HAP-1 (cell line): ENCODE data around the gene UNC119.

Experiments
- DNase-seq, 2 experiments: peaks; one replicate each; pipeline ENCODE4 v3.0.0-alpha.2; 2016 to 2020; ENCODE audit warnings: low spot score in 2 of 2
- H3K27me3 ChIP-seq: fragments of 250-450 bp; sonication (Bioruptor Pico); 2 replicates; pipeline ENCODE4 v1.5.1; 2020; ENCODE audit warnings: low read depth, mild to moderate bottlenecking, moderate library complexity
- H3K36me3 ChIP-seq: fragments of 250-450 bp; sonication (Bioruptor Pico); replicated peaks from 2 replicates; pipeline ENCODE4 v1.5.1; 2020; ENCODE audit warnings: mild to moderate bottlenecking
- H3K4me1 ChIP-seq: fragments of 250-450 bp; sonication (Bioruptor Pico); 2 replicates; pipeline ENCODE4 v1.5.1; 2020; ENCODE audit warnings: mild to moderate bottlenecking
- H3K4me3 ChIP-seq: fragments of 250-450 bp; sonication (Bioruptor Pico); 2 replicates; pipeline ENCODE4 v1.5.1; 2020; ENCODE audit warnings: mild to moderate bottlenecking, moderate library complexity
- H3K9me3 ChIP-seq: fragments of 250-450 bp; sonication (Bioruptor Pico); 2 replicates; pipeline ENCODE4 v1.5.1; 2020; ENCODE audit warnings: mild to moderate bottlenecking, moderate library complexity
- in situ Hi-C: fragments of 300-500 bp; cut with MboI; formaldehyde crosslinking; loops from 3 replicates; pipeline ENCODE4 v1.14.3; 2020; ENCODE audit warnings: low sequenced_read_pairs, inconsistent platforms, mixed read lengths

UNC119 gene

GRCh38 chr17:28518132-28518531, 34.3 kb downstream of the UNC119 start:
- no peaks in the 10 kb centered on the region for H3K4me1 ChIP-seq
- no peaks in the 10 kb centered on the region for H3K9me3 ChIP-seq
- H3K4me3 ChIP-seq: no peak overlapping the region
- H3K27me3 ChIP-seq: peaks cover 21% of the 10 kb centered on the region
- no peak for DNase-seq
- no peaks in the 10 kb centered on the region for H3K36me3 ChIP-seq
- in situ Hi-C loops: loop anchor here (10.0 kb wide), 1 partner anchor 57 kb away; the partner anchor contains the start of genes ALDOC and PIGS

- in situ Hi-C loops: loop anchor here (10.0 kb wide), 1 partner anchor 59 kb away; the partner anchor contains the start of genes ALDOC and PIGS
- peaks cover 24% of the 10 kb centered on the region for H3K27me3 ChIP-seq
- no peaks in the 10 kb centered on the region for H3K36me3 ChIP-seq
- H3K4me3 ChIP-seq: no peak overlapping the region
- H3K4me1 ChIP-seq: no peaks in the 10 kb centered on the region
- DNase-seq: no peak
- H3K9me3 ChIP-seq: no peaks in the 10 kb centered on the region
Observed at GRCh38 chr17:28515518-28515917, 36.9 kb downstream of the UNC119 start.

GRCh38 chr17:28514561-28515002, 37.8 kb downstream of the UNC119 start:
- no peak for DNase-seq
- H3K36me3 ChIP-seq: no peaks in the 10 kb centered on the region
- no peak overlapping the region for H3K4me3 ChIP-seq
- H3K4me1 ChIP-seq: no peaks in the 10 kb centered on the region
- H3K9me3 ChIP-seq: no peaks in the 10 kb centered on the region
- peaks cover 28% of the 10 kb centered on the region for H3K27me3 ChIP-seq
- in situ Hi-C loops: loop anchor here (10.0 kb wide), 1 partner anchor 60 kb away; the partner anchor contains the start of genes ALDOC and PIGS

- Histone ChIP-seq H3K4me3 (no peak overlapping the region), H3K36me3 (no peaks in the 10 kb centered on the region), H3K27me3 (peaks cover 29% of the 10 kb centered on the region), H3K4me1 (no peaks in the 10 kb centered on the region), H3K9me3 (no peaks in the 10 kb centered on the region)
- DNase-seq: no peak
- in situ Hi-C loops: loop anchor here (10.0 kb wide), 1 partner anchor 61 kb away; the partner anchor contains the start of genes ALDOC and PIGS
Observed at GRCh38 chr17:28513476-28513875, 38.9 kb downstream of the UNC119 start.

GRCh38 chr17:28511858-28512461, 40.5 kb downstream of the UNC119 start:
- in situ Hi-C loops: loop anchor here (10.0 kb wide), 1 partner anchor 63 kb away; the partner anchor contains the start of genes ALDOC and PIGS
- H3K27me3 ChIP-seq: peaks cover 31% of the 10 kb centered on the region

GRCh38 chr17:28509789-28510188, 42.6 kb downstream of the UNC119 start:
- Histone ChIP-seq H3K36me3 (no peaks in the 10 kb centered on the region), H3K4me3 (no peak overlapping the region), H3K4me1 (no peaks in the 10 kb centered on the region), H3K27me3 (peaks cover 34% of the 10 kb centered on the region), H3K9me3 (no peaks in the 10 kb centered on the region)
- no peak for DNase-seq
- in situ Hi-C loops: loop anchor here (10.0 kb wide), 1 partner anchor 65 kb away; the partner anchor contains the start of genes ALDOC and PIGS

More at GRCh38 chr17:28511858-28512461, 40.5 kb downstream of the UNC119 start:
- H3K4me3 ChIP-seq: no peak overlapping the region
- H3K9me3 ChIP-seq: no peaks in the 10 kb centered on the region
- no peak for DNase-seq
- no peaks in the 10 kb centered on the region for H3K36me3 ChIP-seq
- H3K4me1 ChIP-seq: no peaks in the 10 kb centered on the region

- Histone ChIP-seq H3K27me3 (peaks cover 30% of the 10 kb centered on the region), H3K9me3 (no peaks in the 10 kb centered on the region), H3K4me1 (no peaks in the 10 kb centered on the region), H3K36me3 (no peaks in the 10 kb centered on the region), H3K4me3 (no peak overlapping the region)
- DNase-seq: no peak
- in situ Hi-C loops: no loop called here
Observed at GRCh38 chr17:28508211-28508724, 44.2 kb downstream of the UNC119 start.

GRCh38 chr17:28507567-28508203, 44.7 kb downstream of the UNC119 start:
- no peaks in the 10 kb centered on the region for H3K36me3 ChIP-seq
- H3K4me3 ChIP-seq: no peak overlapping the region
- DNase-seq: no peak
- in situ Hi-C loops: no loop called here
- no peaks in the 10 kb centered on the region for H3K4me1 ChIP-seq
- H3K9me3 ChIP-seq: no peaks in the 10 kb centered on the region
- H3K27me3 ChIP-seq: peaks cover 30% of the 10 kb centered on the region

GRCh38 chr17:28506763-28507487, 45.5 kb downstream of the UNC119 start:
- Histone ChIP-seq H3K9me3 (no peaks in the 10 kb centered on the region), H3K4me1 (no peaks in the 10 kb centered on the region), H3K27me3 (peaks cover 34% of the 10 kb centered on the region), H3K36me3 (no peaks in the 10 kb centered on the region), H3K4me3 (no peak overlapping the region)
- in situ Hi-C loops: no loop called here
- DNase-seq: no peak

- Histone ChIP-seq H3K9me3 (no peaks in the 10 kb centered on the region), H3K4me1 (no peaks in the 10 kb centered on the region), H3K36me3 (no peaks in the 10 kb centered on the region), H3K4me3 (no peak within 1 kb of the TSS), H3K27me3 (peaks cover 31% of the 10 kb centered on the region)
- in situ Hi-C loops: no loop called here
- no peak for DNase-seq
Observed at GRCh38 chr17:28505986-28506665, 46.3 kb downstream of the UNC119 start, which contains the start of gene FOXN1. Gene FOXN1, plus strand, starts transcription at chr17:28506348. Its CDS starts 17,622 bp downstream, at chr17:28523970.

GRCh38 chr17:28503420-28503819, 49.0 kb downstream of the UNC119 start:
- H3K27me3 ChIP-seq: peaks cover 22% of the 10 kb centered on the region
- no peaks in the 10 kb centered on the region for H3K9me3 ChIP-seq
- in situ Hi-C loops: no loop called here
- no peak overlapping the region for H3K4me3 ChIP-seq
- no peak for DNase-seq
- no peaks in the 10 kb centered on the region for H3K4me1 ChIP-seq
- no peaks in the 10 kb centered on the region for H3K36me3 ChIP-seq

- no peak for DNase-seq
- Histone ChIP-seq H3K9me3 (no peaks in the 10 kb centered on the region), H3K27me3 (peaks cover 14% of the 10 kb centered on the region), H3K36me3 (no peaks in the 10 kb centered on the region), H3K4me3 (no peak overlapping the region), H3K4me1 (no peaks in the 10 kb centered on the region)
- in situ Hi-C loops: no loop called here
Observed at GRCh38 chr17:28501421-28502284, 50.8 kb downstream of the UNC119 start.
